Measurements from ENCODE around the gene CLC.

Gene CLC

GRCh38 chr19:39710333-39710890, 27.4 kb downstream of the CLC start:
- Histone ChIP-seq H3K4me2 (ENCODE audit: low read length) (no peak overlapping the region), H2AFZ (ENCODE audit: low read length) (no peak overlapping the region), H3K79me2 (ENCODE audit: insufficient read depth, low read length) (no peaks in the 10 kb centered on the region), H3K9me3 (ENCODE audit: low read length) (no peaks in the 10 kb centered on the region), H3K4me3 (ENCODE audit: low read depth, low read length, poor library complexity, severe bottlenecking) (no peak overlapping the region), H3K36me3 (ENCODE audit: insufficient read depth, low read length) (no peaks in the 10 kb centered on the region), H3K9me2 (ENCODE audit: low read depth, low read length) (no peaks in the 10 kb centered on the region), H3K27me3 (ENCODE audit: insufficient read depth, low read length) (no peaks in the 10 kb centered on the region), H3K4me1 (ENCODE audit: insufficient read depth, low read length, severe bottlenecking) (no peaks in the 10 kb centered on the region), H3K27ac (ENCODE audit: low read depth, low read length, poor library complexity, severe bottlenecking) (no peak overlapping the region), H4K20me1 (ENCODE audit: insufficient read depth, low read length) (no peaks in the 10 kb centered on the region), H3K9ac (ENCODE audit: low read length) (no peak overlapping the region), H3F3A (ENCODE audit: insufficient read depth, low read length) (no peaks in the 10 kb centered on the region)
- TF ChIP-seq CTCF (IDR thresholded peaks at IDR 0.05; ENCODE audit: low read length) (no peak), EZH2 (IDR thresholded peaks at IDR 0.05; ENCODE audit: borderline replicate concordance, low read length) (no peak)

- H3K4me3 ChIP-seq (ENCODE audit: low read depth, low read length, poor library complexity, severe bottlenecking): no peak overlapping the region
Measured at GRCh38 chr19:39709026-39709872, 28.6 kb downstream of the CLC start.

GRCh38 chr19:39708594-39708993, 29.2 kb downstream of the CLC start:
- H3K36me3 ChIP-seq (ENCODE audit: insufficient read depth, low read length): no peaks in the 10 kb centered on the region
- no peak overlapping the region for H3K4me3 ChIP-seq (ENCODE audit: low read depth, low read length, poor library complexity, severe bottlenecking)
- H3K27ac ChIP-seq (ENCODE audit: low read depth, low read length, poor library complexity, severe bottlenecking): no peak overlapping the region
- H3K4me2 ChIP-seq (ENCODE audit: low read length): no peak overlapping the region
- H3K9ac ChIP-seq (ENCODE audit: low read length): no peak overlapping the region
- H3F3A ChIP-seq (ENCODE audit: insufficient read depth, low read length): no peaks in the 10 kb centered on the region
- H3K79me2 ChIP-seq (ENCODE audit: insufficient read depth, low read length): no peaks in the 10 kb centered on the region
- no peak for TF ChIP-seq CTCF (IDR thresholded peaks at IDR 0.05; ENCODE audit: low read length)
- TF ChIP-seq EZH2 (IDR thresholded peaks at IDR 0.05; ENCODE audit: borderline replicate concordance, low read length): no peak
- no peaks in the 10 kb centered on the region for H3K9me3 ChIP-seq (ENCODE audit: low read length)
- H4K20me1 ChIP-seq (ENCODE audit: insufficient read depth, low read length): no peaks in the 10 kb centered on the region
- no peaks in the 10 kb centered on the region for H3K9me2 ChIP-seq (ENCODE audit: low read depth, low read length)
- H3K27me3 ChIP-seq (ENCODE audit: insufficient read depth, low read length): no peaks in the 10 kb centered on the region
- H3K4me1 ChIP-seq (ENCODE audit: insufficient read depth, low read length, severe bottlenecking): no peaks in the 10 kb centered on the region
- no peak overlapping the region for H2AFZ ChIP-seq (ENCODE audit: low read length)

More at GRCh38 chr19:39709026-39709872, 28.6 kb downstream of the CLC start:
- H4K20me1 ChIP-seq (ENCODE audit: insufficient read depth, low read length): no peaks in the 10 kb centered on the region
- no peaks in the 10 kb centered on the region for H3K36me3 ChIP-seq (ENCODE audit: insufficient read depth, low read length)
- H3F3A ChIP-seq (ENCODE audit: insufficient read depth, low read length): no peaks in the 10 kb centered on the region
- no peaks in the 10 kb centered on the region for H3K79me2 ChIP-seq (ENCODE audit: insufficient read depth, low read length)
- H3K9me2 ChIP-seq (ENCODE audit: low read depth, low read length): no peaks in the 10 kb centered on the region
- no peaks in the 10 kb centered on the region for H3K27me3 ChIP-seq (ENCODE audit: insufficient read depth, low read length)
- H3K4me1 ChIP-seq (ENCODE audit: insufficient read depth, low read length, severe bottlenecking): no peaks in the 10 kb centered on the region
- no peaks in the 10 kb centered on the region for H3K9me3 ChIP-seq (ENCODE audit: low read length)
- H3K9ac ChIP-seq (ENCODE audit: low read length): no peak overlapping the region
- no peak overlapping the region for H2AFZ ChIP-seq (ENCODE audit: low read length)
- TF ChIP-seq CTCF (IDR thresholded peaks at IDR 0.05; ENCODE audit: low read length) (no peak), EZH2 (IDR thresholded peaks at IDR 0.05; ENCODE audit: borderline replicate concordance, low read length) (no peak)
- H3K4me2 ChIP-seq (ENCODE audit: low read length): no peak overlapping the region
- no peak overlapping the region for H3K27ac ChIP-seq (ENCODE audit: low read depth, low read length, poor library complexity, severe bottlenecking)

Measured in OCI-LY1 (cell line).